GM23338 (cell line): ENCODE results near the gene SCAMP5. TPM values are rescaled to one million over a fixed set of nuclear protein-coding genes. Genes with fewer than 3 reads are reported as not detected.

ENCODE experiments used
- ATAC-seq: fragments of 200-7000 bp; cut with Tn5 transposase; 3 replicates; pipeline ENCODE4 v1.9.1; 2020
- DNase-seq: peaks from one replicate; pipeline ENCODE4 v3.0.0-alpha.2; 2015; ENCODE audit warnings: low spot score
- H2AFZ ChIP-seq: fragments of 200-600 bp; sonication (generic); 2 replicates; pipeline ENCODE4 v1.8.0; 2016; ENCODE audit warnings: antibody characterized with exemption, mild to moderate bottlenecking, moderate library complexity
- H3F3A ChIP-seq: fragments of 200-600 bp; sonication (generic); replicated peaks from 2 replicates; pipeline ENCODE4 v1.8.0; 2017; ENCODE audit warnings: antibody characterized with exemption, mixed run types, low read depth
- H3K27ac ChIP-seq: fragments of 200-600 bp; sonication (generic); 2 replicates; pipeline ENCODE4 v1.6.1; 2016; ENCODE audit warnings: low read depth
- H3K27me3 ChIP-seq: fragments of 200-600 bp; sonication (generic); 2 replicates; pipeline ENCODE4 v1.8.0; 2016; ENCODE audit warnings: mild to moderate bottlenecking, mixed run types, moderate library complexity; ENCODE audit not compliant: insufficient read depth
- H3K36me3 ChIP-seq: fragments of 200-600 bp; sonication (generic); 2 replicates; pipeline ENCODE4 v1.8.0; 2016; ENCODE audit warnings: mild to moderate bottlenecking; ENCODE audit not compliant: insufficient read depth
- H3K4me1 ChIP-seq: fragments of 200-600 bp; sonication (generic); 2 replicates; pipeline ENCODE4 v1.8.0; 2016; ENCODE audit warnings: mild to moderate bottlenecking, moderate library complexity; ENCODE audit not compliant: insufficient read depth
- H3K4me2 ChIP-seq: fragments of 200-600 bp; sonication (generic); 2 replicates; pipeline ENCODE4 v1.7.1; 2017; ENCODE audit warnings: mixed run types
- H3K4me3 ChIP-seq: fragments of 200-600 bp; sonication (generic); 2 replicates; pipeline ENCODE4 v1.6.1; 2016; ENCODE audit warnings: mixed run types
- H3K79me2 ChIP-seq: fragments of 200-600 bp; sonication (generic); replicated peaks from 2 replicates; pipeline ENCODE4 v1.8.0; 2017; ENCODE audit warnings: mild to moderate bottlenecking; ENCODE audit not compliant: insufficient read depth
- H3K9me2 ChIP-seq: fragments of 200-600 bp; sonication (generic); 2 replicates; pipeline ENCODE4 v1.8.0; 2017; ENCODE audit not compliant: insufficient read depth
- H4K20me1 ChIP-seq: fragments of 200-600 bp; sonication (generic); replicated peaks from 2 replicates; pipeline ENCODE4 v1.8.0; 2017; ENCODE audit warnings: mild to moderate bottlenecking; ENCODE audit not compliant: insufficient read depth
- H3K27ac Mint-ChIP-seq: 2 replicates; pipeline ENCODE4 v1.8.0; 2020; ENCODE audit warnings: inconsistent platforms, mild to moderate bottlenecking, moderate library complexity, mixed read lengths
- H3K27me3 Mint-ChIP-seq: 3 replicates; pipeline ENCODE4 v1.8.0; 2022; ENCODE audit warnings: low read depth, mild to moderate bottlenecking, moderate library complexity, mixed read lengths, inconsistent platforms; ENCODE audit not compliant: insufficient read depth, poor library complexity
- H3K36me3 Mint-ChIP-seq: 3 replicates; pipeline ENCODE4 v1.8.0; 2021; ENCODE audit warnings: low read depth, mild to moderate bottlenecking, inconsistent platforms, moderate library complexity, mixed read lengths
- H3K4me1 Mint-ChIP-seq: 3 replicates; pipeline ENCODE4 v1.8.0; 2020; ENCODE audit warnings: mild to moderate bottlenecking, inconsistent platforms, mixed read lengths
- H3K4me3 Mint-ChIP-seq: 3 replicates; pipeline ENCODE4 v1.8.0; 2021; ENCODE audit warnings: moderate library complexity, mild to moderate bottlenecking, inconsistent platforms, mixed read lengths
- H3K9me3 Mint-ChIP-seq: 3 replicates; pipeline ENCODE4 v1.8.0; 2020; ENCODE audit warnings: moderate library complexity, mild to moderate bottlenecking, inconsistent platforms, mixed read lengths
- CREB1 ChIP-seq: fragments of 250-450 bp; sonication (Bioruptor Pico); IDR thresholded peaks from 2 replicates; pipeline ENCODE4 v1.5.0; 2020; ENCODE audit warnings: low read depth, mild to moderate bottlenecking, moderate library complexity
- EZH2phosphoT487 ChIP-seq: fragments of 200-600 bp; sonication (generic); IDR thresholded peaks from one replicate; pipeline ENCODE4 v1.8.1; 2018; ENCODE audit warnings: antibody characterized with exemption; ENCODE audit not compliant: unreplicated experiment
- JUNB ChIP-seq: IDR thresholded peaks from one replicate; pipeline ENCODE4 v1.6.1; 2016; ENCODE audit warnings: antibody characterized with exemption; ENCODE audit not compliant: unreplicated experiment
- NANOG ChIP-seq: IDR thresholded peaks from 2 replicates; pipeline ENCODE4 v1.6.1; 2016; ENCODE audit warnings: antibody characterized with exemption, borderline replicate concordance
- POLR2AphosphoS5 ChIP-seq: IDR thresholded peaks from 2 replicates; pipeline ENCODE4 v1.6.1; 2016; ENCODE audit warnings: antibody characterized with exemption, low read depth
- REST ChIP-seq: IDR thresholded peaks from one replicate; pipeline ENCODE4 v1.6.1; 2018; ENCODE audit warnings: antibody characterized with exemption; ENCODE audit not compliant: unreplicated experiment
- ZNF114 ChIP-seq: fragments of 250-450 bp; sonication (Bioruptor Pico); IDR thresholded peaks from 2 replicates; pipeline ENCODE4 v1.5.0; 2020; ENCODE audit warnings: mild to moderate bottlenecking, moderate library complexity
- ZNF331 ChIP-seq: fragments of 250-450 bp; sonication (Bioruptor Pico); IDR thresholded peaks from 2 replicates; pipeline ENCODE4 v1.5.0; 2020; ENCODE audit warnings: low read depth, mild to moderate bottlenecking, moderate library complexity
- polyA plus RNA-seq: library from polyadenylated mRNA; unstranded; fragments of >200 nt; fragmentation: Nextera tagmentation; extraction: Ambion mirVana; gene quantifications from 2 replicates; pipeline ENCODE4 v1.2.1, GENCODE V29; 2016
- total RNA-seq: library from RNA; depleted of rRNA; stranded (reverse); fragments of >200 nt; shearing (Covaris generic); gene quantifications from 2 replicates; pipeline ENCODE4 v1.2.3, GENCODE V29; 2014
- TF ChIP-seq, protein P1 (sequence below): fragments of 250-450 bp; sonication (Bioruptor Pico); IDR thresholded peaks from 2 replicates; pipeline ENCODE4 v1.5.0; 2020; ENCODE audit warnings: mild to moderate bottlenecking, moderate library complexity
- TF ChIP-seq, protein P2 (sequence below), 2 experiments: fragments of 200-600 bp in 1 of 2; sonication (generic) in 1 of 2; conservative IDR thresholded peaks; 2 replicates each; pipeline versions ENCODE4 v1.5.1 to v1.6.1; 2016 to 2017; ENCODE audit warnings: antibody characterized with exemption in 2 of 2, low read depth in 2 of 2, mild to moderate bottlenecking in 2 of 2, moderate library complexity in 1 of 2

Gene SCAMP5
- total and polyA plus RNA-seq, 2 experiments from 2014 or later = 12.8 to 43.3 TPM

DNA sequence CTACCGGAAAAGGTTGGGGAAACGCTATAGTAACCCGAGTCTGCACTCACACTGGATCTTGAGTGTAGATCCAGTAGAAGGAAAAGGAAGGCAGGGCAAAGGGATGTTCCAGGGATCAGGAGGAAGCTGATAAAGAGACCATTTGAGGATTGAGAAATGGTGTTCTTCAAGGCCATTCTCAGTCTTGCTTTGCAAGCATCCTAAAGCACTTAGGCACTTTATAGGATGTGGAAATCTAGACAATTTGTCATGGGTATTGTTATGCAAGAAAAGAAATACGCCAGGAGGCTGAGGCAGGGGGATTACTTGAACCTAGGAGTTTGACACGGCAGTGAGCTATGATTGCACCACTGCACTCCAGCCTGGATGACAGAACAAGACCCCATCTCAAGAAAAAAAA, 13.2 kb upstream of the SCAMP5 start:
- Mint-ChIP-seq H3K9me3 (no peaks in the 10 kb centered on the region), H3K4me3 (no peak overlapping the region), H3K27me3 (peaks cover 7% of the 10 kb centered on the region), H3K27ac (no peak overlapping the region), H3K4me1 (peaks cover 11% of the 10 kb centered on the region), H3K36me3 (no peaks in the 10 kb centered on the region)
- H2AFZ ChIP-seq = no peak overlapping the region
- no peaks in the 10 kb centered on the region for H3K79me2 ChIP-seq
- no peaks in the 10 kb centered on the region for H4K20me1 ChIP-seq
- no peak for ATAC-seq
- DNase-seq = no peak
- H3K4me1 ChIP-seq = no peaks in the 10 kb centered on the region
- H3K9me2 ChIP-seq = no peaks in the 10 kb centered on the region
- no peaks in the 10 kb centered on the region for H3K27me3 ChIP-seq
- no peak overlapping the region for H3K27ac ChIP-seq
- no peak overlapping the region for H3K4me3 ChIP-seq
- H3F3A ChIP-seq = peaks cover 4% of the 10 kb centered on the region; the same call in 1 of the 2 replicates
- H3K36me3 ChIP-seq = no peaks in the 10 kb centered on the region
- no peak overlapping the region for H3K4me2 ChIP-seq
- no peak for TF ChIP-seq EZH2phosphoT487
- TF ChIP-seq JUNB = no peak
- no peak for TF ChIP-seq REST
- TF ChIP-seq CREB1 (CRISPR knock-in tag) = no peak
- TF ChIP-seq ZNF114 (CRISPR knock-in tag) = no peak

DNA sequence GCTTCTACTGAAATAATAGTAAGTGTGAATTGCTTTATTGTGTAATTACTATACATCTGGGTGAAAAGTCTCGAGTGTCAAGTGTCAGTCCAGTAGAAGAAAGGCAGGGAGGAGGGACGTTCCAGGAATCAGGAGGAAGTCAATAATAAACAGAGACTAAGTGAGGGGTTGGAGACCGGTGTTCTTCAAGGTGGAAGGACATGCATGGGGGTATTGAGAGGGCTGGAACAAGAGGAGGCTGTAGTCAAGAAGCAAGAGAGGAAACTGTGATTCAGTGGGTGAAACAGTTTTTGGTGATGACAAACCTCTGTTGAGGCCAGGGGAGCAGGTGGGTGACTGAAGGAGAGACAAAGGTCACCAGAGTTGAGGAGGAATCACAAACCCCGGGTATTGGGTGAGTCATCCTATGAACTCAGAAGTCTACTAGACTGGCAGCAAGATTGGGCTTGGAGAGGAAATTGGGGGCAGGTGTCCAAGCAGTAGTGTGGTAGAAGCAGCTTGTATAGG, 11.6 kb upstream of the SCAMP5 start:
- Histone ChIP-seq H4K20me1 (no peaks in the 10 kb centered on the region), H2AFZ (no peak overlapping the region), H3K4me2 (no peak overlapping the region), H3K4me1 (no peaks in the 10 kb centered on the region), H3K27me3 (no peaks in the 10 kb centered on the region), H3K27ac (no peak overlapping the region), H3F3A (no peaks in the 10 kb centered on the region), H3K4me3 (no peak overlapping the region), H3K79me2 (no peaks in the 10 kb centered on the region), H3K36me3 (no peaks in the 10 kb centered on the region), H3K9me2 (no peaks in the 10 kb centered on the region)
- ATAC-seq (no peak), DNase-seq (no peak)
- H3K4me1 Mint-ChIP-seq = peaks cover 2% of the 10 kb centered on the region; the same call in 2 of the 3 replicates
- no peaks in the 10 kb centered on the region for H3K36me3 Mint-ChIP-seq
- H3K9me3 Mint-ChIP-seq = no peaks in the 10 kb centered on the region
- no peak overlapping the region for H3K27ac Mint-ChIP-seq
- no peak overlapping the region for H3K4me3 Mint-ChIP-seq
- peaks cover 5% of the 10 kb centered on the region for H3K27me3 Mint-ChIP-seq
- TF ChIP-seq JUNB (no peak), NANOG (no peak), ZNF331 (CRISPR knock-in tag) (no peak), POLR2AphosphoS5 (no peak)
- TF ChIP-seq, protein P1, sequence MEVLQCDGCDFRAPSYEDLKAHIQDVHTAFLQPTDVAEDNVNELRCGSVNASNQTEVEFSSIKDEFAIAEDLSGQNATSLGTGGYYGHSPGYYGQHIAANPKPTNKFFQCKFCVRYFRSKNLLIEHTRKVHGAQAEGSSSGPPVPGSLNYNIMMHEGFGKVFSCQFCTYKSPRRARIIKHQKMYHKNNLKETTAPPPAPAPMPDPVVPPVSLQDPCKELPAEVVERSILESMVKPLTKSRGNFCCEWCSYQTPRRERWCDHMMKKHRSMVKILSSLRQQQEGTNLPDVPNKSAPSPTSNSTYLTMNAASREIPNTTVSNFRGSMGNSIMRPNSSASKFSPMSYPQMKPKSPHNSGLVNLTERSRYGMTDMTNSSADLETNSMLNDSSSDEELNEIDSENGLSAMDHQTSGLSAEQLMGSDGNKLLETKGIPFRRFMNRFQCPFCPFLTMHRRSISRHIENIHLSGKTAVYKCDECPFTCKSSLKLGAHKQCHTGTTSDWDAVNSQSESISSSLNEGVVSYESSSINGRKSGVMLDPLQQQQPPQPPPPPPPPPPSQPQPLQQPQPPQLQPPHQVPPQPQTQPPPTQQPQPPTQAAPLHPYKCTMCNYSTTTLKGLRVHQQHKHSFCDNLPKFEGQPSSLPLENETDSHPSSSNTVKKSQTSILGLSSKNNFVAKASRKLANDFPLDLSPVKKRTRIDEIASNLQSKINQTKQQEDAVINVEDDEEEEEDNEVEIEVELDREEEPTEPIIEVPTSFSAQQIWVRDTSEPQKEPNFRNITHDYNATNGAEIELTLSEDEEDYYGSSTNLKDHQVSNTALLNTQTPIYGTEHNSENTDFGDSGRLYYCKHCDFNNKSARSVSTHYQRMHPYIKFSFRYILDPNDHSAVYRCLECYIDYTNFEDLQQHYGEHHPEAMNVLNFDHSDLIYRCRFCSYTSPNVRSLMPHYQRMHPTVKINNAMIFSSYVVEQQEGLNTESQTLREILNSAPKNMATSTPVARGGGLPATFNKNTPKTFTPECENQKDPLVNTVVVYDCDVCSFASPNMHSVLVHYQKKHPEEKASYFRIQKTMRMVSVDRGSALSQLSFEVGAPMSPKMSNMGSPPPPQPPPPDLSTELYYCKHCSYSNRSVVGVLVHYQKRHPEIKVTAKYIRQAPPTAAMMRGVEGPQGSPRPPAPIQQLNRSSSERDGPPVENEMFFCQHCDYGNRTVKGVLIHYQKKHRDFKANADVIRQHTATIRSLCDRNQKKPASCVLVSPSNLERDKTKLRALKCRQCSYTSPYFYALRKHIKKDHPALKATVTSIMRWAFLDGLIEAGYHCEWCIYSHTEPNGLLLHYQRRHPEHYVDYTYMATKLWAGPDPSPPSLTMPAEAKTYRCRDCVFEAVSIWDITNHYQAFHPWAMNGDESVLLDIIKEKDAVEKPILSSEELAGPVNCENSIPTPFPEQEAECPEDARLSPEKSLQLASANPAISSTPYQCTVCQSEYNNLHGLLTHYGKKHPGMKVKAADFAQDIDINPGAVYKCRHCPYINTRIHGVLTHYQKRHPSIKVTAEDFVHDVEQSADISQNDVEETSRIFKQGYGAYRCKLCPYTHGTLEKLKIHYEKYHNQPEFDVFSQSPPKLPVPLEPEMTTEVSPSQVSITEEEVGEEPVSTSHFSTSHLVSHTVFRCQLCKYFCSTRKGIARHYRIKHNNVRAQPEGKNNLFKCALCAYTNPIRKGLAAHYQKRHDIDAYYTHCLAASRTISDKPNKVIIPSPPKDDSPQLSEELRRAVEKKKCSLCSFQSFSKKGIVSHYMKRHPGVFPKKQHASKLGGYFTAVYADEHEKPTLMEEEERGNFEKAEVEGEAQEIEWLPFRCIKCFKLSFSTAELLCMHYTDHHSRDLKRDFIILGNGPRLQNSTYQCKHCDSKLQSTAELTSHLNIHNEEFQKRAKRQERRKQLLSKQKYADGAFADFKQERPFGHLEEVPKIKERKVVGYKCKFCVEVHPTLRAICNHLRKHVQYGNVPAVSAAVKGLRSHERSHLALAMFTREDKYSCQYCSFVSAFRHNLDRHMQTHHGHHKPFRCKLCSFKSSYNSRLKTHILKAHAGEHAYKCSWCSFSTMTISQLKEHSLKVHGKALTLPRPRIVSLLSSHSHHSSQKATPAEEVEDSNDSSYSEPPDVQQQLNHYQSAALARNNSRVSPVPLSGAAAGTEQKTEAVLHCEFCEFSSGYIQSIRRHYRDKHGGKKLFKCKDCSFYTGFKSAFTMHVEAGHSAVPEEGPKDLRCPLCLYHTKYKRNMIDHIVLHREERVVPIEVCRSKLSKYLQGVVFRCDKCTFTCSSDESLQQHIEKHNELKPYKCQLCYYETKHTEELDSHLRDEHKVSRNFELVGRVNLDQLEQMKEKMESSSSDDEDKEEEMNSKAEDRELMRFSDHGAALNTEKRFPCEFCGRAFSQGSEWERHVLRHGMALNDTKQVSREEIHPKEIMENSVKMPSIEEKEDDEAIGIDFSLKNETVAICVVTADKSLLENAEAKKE (CRISPR knock-in tag) = no peak
- TF ChIP-seq, protein P2, sequence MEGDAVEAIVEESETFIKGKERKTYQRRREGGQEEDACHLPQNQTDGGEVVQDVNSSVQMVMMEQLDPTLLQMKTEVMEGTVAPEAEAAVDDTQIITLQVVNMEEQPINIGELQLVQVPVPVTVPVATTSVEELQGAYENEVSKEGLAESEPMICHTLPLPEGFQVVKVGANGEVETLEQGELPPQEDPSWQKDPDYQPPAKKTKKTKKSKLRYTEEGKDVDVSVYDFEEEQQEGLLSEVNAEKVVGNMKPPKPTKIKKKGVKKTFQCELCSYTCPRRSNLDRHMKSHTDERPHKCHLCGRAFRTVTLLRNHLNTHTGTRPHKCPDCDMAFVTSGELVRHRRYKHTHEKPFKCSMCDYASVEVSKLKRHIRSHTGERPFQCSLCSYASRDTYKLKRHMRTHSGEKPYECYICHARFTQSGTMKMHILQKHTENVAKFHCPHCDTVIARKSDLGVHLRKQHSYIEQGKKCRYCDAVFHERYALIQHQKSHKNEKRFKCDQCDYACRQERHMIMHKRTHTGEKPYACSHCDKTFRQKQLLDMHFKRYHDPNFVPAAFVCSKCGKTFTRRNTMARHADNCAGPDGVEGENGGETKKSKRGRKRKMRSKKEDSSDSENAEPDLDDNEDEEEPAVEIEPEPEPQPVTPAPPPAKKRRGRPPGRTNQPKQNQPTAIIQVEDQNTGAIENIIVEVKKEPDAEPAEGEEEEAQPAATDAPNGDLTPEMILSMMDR (conservative IDR thresholded peaks at IDR 0.05; ENCODE audit: low read depth in 2 of 2) = no peak
